HG02642 (cell line): ENCODE results near the gene DGKQ.

Source experiments
- ATAC-seq: cut with Tn5 transposase; IDR thresholded peaks from one replicate; pipeline ENCODE4 v1.9.1; 2021; ENCODE audit warnings: mild to moderate bottlenecking; ENCODE audit not compliant: unreplicated experiment, poor library complexity

Gene DGKQ, protein sequence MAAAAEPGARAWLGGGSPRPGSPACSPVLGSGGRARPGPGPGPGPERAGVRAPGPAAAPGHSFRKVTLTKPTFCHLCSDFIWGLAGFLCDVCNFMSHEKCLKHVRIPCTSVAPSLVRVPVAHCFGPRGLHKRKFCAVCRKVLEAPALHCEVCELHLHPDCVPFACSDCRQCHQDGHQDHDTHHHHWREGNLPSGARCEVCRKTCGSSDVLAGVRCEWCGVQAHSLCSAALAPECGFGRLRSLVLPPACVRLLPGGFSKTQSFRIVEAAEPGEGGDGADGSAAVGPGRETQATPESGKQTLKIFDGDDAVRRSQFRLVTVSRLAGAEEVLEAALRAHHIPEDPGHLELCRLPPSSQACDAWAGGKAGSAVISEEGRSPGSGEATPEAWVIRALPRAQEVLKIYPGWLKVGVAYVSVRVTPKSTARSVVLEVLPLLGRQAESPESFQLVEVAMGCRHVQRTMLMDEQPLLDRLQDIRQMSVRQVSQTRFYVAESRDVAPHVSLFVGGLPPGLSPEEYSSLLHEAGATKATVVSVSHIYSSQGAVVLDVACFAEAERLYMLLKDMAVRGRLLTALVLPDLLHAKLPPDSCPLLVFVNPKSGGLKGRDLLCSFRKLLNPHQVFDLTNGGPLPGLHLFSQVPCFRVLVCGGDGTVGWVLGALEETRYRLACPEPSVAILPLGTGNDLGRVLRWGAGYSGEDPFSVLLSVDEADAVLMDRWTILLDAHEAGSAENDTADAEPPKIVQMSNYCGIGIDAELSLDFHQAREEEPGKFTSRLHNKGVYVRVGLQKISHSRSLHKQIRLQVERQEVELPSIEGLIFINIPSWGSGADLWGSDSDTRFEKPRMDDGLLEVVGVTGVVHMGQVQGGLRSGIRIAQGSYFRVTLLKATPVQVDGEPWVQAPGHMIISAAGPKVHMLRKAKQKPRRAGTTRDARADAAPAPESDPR

DNA sequence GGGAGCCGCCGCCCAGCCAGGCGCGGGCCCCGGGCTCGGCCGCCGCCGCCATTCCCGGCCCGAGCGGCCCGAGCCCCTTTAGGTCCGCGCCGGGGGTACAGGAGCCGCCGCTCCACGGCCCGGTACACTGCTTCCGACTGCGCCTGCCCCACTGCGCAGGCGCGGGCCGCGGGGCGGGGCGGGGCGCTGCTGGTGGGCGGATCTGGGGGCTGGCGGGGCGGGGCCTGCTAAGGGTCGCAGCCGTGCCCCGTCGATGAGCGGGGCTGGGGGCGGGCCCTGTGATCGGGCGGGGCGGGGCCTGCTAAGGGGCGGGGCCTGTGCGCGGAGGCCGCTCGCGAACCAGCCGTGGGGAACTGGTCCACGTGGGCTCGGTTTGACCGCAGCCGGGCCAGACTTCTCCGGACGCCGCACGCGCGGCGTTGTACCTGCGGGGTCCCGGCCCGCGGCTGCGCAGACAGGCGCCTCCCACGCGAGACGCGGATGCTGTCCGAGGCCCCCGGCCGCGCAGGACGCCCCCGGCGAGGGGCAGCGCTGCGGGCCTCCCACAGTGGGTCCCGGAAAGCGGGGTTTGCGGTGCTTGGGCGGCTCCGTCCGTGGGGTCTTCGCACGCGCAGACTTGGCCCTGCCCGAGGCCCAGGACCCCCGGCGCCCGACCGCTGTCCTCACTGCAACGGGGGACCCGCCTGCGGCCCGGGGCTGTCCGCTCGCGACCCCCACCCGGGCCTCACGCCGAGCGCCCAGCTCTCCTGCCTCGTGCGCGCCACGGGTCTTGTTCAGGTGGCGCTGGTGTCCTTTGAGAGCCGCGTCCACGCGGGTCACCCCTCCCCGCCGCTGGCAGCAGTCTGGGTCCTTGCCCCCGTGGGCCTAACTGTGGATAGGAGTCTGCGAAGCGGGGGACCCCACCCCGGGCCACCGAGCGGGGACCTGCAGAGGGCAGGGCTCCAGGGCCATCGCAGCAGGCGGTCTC, at the start of gene DGKQ:
TSS of gene DGKQ (minus strand) at position 139 of the 967 bp plus-strand sequence. CDS start at position 52, 87 bp downstream.
- ATAC-seq: peak; percentile 66

GRCh38 chr4:1022739-1023066, 49.3 kb upstream of the DGKQ start:
- ATAC-seq: no peak

DNA sequence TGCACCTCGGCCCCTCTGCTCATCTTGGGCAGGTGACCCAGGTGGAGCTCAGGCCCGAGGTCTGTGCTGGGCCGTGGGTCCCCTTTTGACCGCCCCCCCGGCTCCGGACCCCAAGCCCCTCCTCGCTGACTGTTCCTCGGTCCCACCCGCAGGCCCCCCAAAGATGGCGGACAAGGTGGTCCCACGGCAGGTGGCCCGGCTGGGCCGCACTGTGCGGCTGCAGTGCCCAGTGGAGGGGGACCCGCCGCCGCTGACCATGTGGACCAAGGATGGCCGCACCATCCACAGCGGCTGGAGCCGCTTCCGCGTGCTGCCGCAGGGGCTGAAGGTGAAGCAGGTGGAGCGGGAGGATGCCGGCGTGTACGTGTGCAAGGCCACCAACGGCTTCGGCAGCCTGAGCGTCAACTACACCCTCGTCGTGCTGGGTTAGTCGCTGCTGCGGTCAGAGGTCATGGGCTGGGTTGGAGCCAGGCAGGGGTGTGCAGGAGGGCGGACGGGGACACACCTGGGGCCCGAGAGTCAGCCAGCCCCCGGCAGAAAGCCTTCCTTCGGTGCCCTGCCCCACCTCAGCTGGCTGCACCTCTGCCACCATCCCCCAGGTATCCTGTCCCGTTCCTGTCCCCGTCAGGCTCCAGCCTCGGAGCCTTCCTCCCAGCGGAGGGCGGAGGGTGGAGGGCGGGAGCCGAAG, 48.8 kb upstream of the DGKQ start:
- ATAC-seq: no peak

- ATAC-seq: peak; percentile 65
Observed at GRCh38 chr4:1021386-1022050, 48.1 kb upstream of the DGKQ start.

GRCh38 chr4:1019729-1020470, 46.5 kb upstream of the DGKQ start:
- no peak for ATAC-seq

GRCh38 chr4:1019320-1019719, 46.0 kb upstream of the DGKQ start:
- no peak for ATAC-seq

GRCh38 chr4:1018147-1019020, 45.0 kb upstream of the DGKQ start:
- ATAC-seq: no peak

DNA sequence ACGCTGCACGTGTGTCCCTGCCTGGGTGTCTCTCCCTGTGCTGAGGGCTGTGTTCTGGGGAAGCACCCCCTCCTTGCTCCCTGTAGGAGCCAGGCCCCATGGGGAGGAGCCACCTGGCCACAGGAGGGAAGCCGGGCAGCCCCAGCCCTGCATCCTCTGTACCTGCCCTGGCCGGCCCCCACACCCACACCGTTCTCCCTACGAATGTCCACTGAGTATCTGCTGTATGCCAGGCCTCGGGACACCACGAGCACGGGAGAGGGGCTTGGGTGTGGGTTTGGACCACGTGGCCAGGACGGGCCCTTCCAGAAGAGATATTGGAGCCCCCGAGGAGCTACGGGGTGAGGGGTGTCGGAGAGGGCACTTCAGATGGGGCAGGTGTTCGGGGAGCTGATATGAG, 44.3 kb upstream of the DGKQ start:
- no peak for ATAC-seq

- ATAC-seq: no peak
Observed at GRCh38 chr4:1017211-1017610, 43.8 kb upstream of the DGKQ start.

DNA sequence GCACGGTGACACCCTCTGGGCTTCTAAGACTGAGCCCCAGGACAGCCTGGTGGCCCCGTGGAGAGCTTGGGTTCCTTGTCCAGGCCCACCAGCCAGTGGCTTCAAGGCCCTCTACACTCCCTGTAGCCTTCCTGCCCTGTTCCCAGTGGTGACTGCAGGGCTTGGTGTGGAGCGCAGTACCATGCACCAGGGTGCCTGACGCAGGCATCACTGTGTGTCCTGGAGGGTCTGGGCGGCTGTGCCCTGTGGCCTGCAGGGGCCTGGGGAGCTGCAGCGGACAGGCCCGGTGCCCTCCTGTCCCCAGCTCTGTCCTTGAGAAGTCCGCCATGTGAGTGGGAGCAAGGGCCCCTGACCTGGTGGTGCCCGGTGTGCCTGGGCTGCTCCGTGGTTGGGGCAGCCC, 42.4 kb upstream of the DGKQ start:
- ATAC-seq: no peak

DNA sequence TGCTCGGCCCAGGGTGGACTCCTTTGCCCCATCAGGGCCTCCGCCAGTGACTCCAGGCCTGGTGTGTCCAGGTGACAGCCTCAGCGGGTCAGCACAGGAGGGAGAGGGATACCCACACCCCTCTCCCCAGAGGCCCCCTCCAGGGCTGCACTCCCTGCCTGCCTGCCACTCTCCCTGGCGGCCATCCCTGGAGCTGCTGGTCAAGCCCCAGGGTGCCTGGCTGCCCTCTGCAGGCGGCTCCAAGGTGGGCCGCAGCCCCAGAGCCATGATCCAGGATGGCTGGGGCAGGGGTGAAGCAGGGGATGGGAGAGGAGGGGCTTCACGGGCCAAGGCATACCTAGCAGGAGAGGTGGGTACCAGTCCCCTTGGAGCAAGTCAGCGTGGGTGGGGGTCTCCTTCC, 41.8 kb upstream of the DGKQ start:
- no peak for ATAC-seq

DNA sequence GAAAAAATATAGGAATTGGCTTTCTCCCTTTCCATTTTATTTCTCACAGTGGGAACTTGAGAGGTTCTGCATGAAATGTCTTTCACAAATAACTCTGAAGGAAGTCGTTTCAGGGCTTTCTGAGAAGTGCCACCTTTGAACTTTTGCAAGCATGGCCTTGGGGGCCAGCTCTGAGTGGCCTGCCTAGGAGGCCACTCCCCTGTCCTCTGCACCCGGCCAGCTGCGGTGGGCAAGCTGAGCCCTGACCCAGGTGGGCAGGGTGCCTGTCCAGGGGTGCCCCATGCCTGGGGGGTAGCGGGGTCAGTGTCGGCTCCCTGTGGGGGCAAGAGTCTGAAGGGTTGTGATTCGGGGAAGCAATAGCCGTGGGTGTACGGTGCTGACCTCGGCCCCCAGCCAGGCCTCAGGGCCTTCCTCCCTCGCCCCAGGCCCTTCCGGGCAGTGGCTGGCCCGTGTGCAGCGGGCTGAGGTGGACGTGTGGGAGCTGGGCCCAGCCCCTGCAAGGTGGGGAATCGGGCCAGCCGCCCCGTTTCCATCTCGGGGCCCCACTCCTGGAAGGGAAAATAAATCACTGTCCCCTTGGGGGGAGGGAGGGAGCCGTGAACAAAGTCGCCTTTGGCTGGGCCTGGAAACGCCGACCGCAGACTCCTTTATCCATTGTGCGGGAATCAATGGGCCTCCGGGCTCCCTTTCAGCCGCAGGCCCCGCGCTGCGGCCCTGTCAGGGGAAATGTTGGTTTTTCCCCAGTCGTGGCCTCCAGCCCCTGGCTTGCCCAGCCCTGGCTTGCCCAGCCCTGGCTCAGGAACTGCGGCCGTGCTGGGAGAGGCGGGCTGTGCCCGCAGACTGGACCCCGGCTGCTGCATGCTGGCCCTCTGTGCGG, 41.2 kb upstream of the DGKQ start:
- no peak for ATAC-seq

- ATAC-seq: no peak
Observed at GRCh38 chr4:1013225-1014073, 40.1 kb upstream of the DGKQ start.

DNA sequence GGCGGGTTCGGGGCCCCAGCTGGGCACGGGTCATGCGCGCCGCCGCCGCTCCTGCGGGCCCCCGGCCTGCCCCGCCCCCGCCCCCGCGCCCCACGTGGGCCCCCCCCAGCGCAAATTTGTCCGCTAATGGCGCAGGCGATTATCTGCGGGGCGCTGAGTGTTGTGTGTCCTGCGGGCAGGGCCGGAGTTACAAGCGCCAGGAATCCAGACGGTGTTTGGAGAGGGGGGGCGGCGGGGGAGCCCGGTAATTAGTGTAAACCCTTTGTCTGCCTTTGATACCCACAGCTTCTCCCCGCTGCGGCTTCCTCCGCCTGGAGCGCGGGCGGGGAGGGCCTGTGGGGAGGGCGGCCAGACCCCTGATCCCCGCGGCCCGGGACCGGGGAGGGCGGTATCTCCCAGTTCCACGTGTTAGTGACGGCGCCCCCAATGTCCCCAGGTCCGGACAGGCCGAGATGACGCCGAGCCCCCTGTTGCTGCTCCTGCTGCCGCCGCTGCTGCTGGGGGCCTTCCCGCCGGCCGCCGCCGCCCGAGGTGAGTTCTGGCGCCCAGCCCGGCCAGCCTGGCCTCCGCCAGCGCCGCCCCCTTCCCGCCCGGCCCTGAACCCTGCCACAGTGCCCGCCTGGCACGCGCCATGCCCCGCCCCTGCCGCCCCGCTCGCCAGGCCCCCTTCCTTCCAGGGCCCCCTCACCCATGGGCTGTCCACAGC, 38.8 kb upstream of the DGKQ start:
- ATAC-seq: no peak

- peak; percentile 6 for ATAC-seq
Observed at GRCh38 chr4:1011666-1012033, 38.3 kb upstream of the DGKQ start.
